Measurements from ENCODE around the gene FIGNL2. TPM values are rescaled to one million over a fixed set of nuclear protein-coding genes. Genes with fewer than 3 reads are reported as not detected.

Gene FIGNL2
- total RNA-seq, 1 experiment from 2014 or later = 0.27 TPM

DNA sequence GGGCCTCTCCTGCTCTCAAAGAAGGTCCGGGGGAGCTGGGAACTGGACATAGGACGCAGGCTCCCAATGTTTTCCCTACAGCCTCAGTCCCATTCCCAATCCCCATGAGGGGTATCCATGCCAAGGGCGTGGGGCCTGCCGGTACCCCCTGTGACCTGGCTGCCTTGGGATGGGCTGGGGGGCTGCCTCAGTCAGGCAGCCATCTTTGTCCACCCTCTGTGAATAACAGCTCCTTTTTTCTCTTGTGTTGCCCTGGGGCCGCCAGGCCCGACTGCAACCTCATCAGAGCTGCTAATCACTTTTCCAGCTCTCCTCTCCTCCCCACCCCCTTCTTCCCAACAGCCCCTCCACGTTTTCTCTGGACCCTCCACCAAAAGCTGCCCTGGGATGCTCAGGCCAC, 11.2 kb downstream of the FIGNL2 start:
- H3K79me2 ChIP-seq (ENCODE audit: insufficient read depth, low read length) = no peaks in the 10 kb centered on the region
- no peak overlapping the region for H3K9ac ChIP-seq (ENCODE audit: low read length)
- H4K20me1 ChIP-seq (ENCODE audit: insufficient read depth) = no peaks in the 10 kb centered on the region
- intact Hi-C loops (cut with micrococcal nuclease) = no loop called here
- H3K27me3 ChIP-seq (ENCODE audit: insufficient read depth, low read length) = peaks cover 17% of the 10 kb centered on the region; the same call in 1 of the 2 replicates
- ATAC-seq (no peak), DNase-seq (ENCODE audit: low read depth, low spot score) (no peak)
- no peaks in the 10 kb centered on the region for H3K9me3 ChIP-seq (ENCODE audit: control insufficient read depth in 1 of 2, insufficient read depth in 1 of 2, low read depth in 1 of 2, low read length in 2 of 2)
- H3K9me2 ChIP-seq (ENCODE audit: insufficient read depth) = no peaks in the 10 kb centered on the region
- CTCF ChIA-PET = interaction anchor here (3.0 kb wide), 1 partner anchor 13 kb away, joined by 12 read pairs; no protein-coding TSS in a partner anchor
- POLR2A ChIA-PET = no interaction called here
- H2AFZ ChIP-seq (ENCODE audit: low read depth, low read length, poor library complexity, severe bottlenecking) = no peak overlapping the region
- H3K27ac ChIP-seq (ENCODE audit: low read depth, low read length) = no peak overlapping the region
- H3K36me3 ChIP-seq (ENCODE audit: control insufficient read depth in 1 of 2, insufficient read depth in 2 of 2, low read length in 2 of 2) = no peaks in the 10 kb centered on the region
- H3K4me3 ChIP-seq (replicated peaks in 1 of 2; ENCODE audit: low read depth in 1 of 2, low read length in 2 of 2) = no peak overlapping the region
- peaks cover 0 to 9% of the 10 kb centered on the region in 2 experiments; a peak in 1 of 4 replicates for H3K4me1 ChIP-seq (ENCODE audit: control insufficient read depth in 1 of 2, insufficient read depth in 2 of 2, low read length in 2 of 2)
- no peak overlapping the region for H3K4me2 ChIP-seq (ENCODE audit: low read length)
- RAD21 ChIA-PET (ENCODE audit: low non-redundant PET in 1 of 2, low total read pairs in 2 of 2, uncharacterized antibody in 2 of 2, unreplicated experiment in 2 of 2) = no interaction called here
- TF ChIP-seq SIN3A (IDR thresholded peaks at IDR 0.05; ENCODE audit: low read depth) = no peak
- no peak for TF ChIP-seq SRF (IDR thresholded peaks at IDR 0.05; ENCODE audit: low read depth)
- TF ChIP-seq, protein P1, sequence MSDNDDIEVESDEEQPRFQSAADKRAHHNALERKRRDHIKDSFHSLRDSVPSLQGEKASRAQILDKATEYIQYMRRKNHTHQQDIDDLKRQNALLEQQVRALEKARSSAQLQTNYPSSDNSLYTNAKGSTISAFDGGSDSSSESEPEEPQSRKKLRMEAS (IDR thresholded peaks at IDR 0.05) = no peak
- TF ChIP-seq RAD21 (IDR thresholded peaks at IDR 0.05; ENCODE audit: low read depth) = no peak
- no peak for TF ChIP-seq TCF7L2 (IDR thresholded peaks at IDR 0.05; ENCODE audit: borderline replicate concordance, extremely low read depth, insufficient read depth, insufficient read length)
- TF ChIP-seq, protein P2, sequence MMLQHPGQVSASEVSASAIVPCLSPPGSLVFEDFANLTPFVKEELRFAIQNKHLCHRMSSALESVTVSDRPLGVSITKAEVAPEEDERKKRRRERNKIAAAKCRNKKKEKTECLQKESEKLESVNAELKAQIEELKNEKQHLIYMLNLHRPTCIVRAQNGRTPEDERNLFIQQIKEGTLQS (IDR thresholded peaks at IDR 0.05) = no peak
- TF ChIP-seq ELF1 (IDR thresholded peaks at IDR 0.05; ENCODE audit: borderline replicate concordance, low read depth) = no peak
- TF ChIP-seq CEBPB (IDR thresholded peaks at IDR 0.05; ENCODE audit: low read depth) = no peak
- no TSS peak for BruUV-seq (replicated peaks)

DNA sequence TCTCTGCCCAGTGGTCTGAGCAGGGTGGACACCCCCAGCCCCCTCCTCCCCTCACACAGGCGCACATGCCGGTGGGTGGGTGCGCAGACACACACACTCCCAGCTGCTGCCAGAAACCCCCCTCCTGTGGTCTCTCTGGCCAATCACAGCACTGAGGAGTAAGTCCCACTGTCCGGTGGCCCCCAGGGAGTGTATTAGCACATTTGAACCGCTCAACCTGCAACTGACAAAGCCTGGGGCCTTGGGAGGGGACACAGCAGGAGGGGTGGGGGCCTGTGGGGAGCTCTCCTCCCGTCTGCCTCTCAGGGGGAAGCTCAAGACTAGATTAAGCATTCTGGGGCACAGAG, 11.7 kb downstream of the FIGNL2 start:
- H3K9me3 ChIP-seq (ENCODE audit: control insufficient read depth in 1 of 2, insufficient read depth in 1 of 2, low read depth in 1 of 2, low read length in 2 of 2) = no peaks in the 10 kb centered on the region
- H3K36me3 ChIP-seq (ENCODE audit: control insufficient read depth in 1 of 2, insufficient read depth in 2 of 2, low read length in 2 of 2) = no peaks in the 10 kb centered on the region
- H3K4me1 ChIP-seq (ENCODE audit: control insufficient read depth in 1 of 2, insufficient read depth in 2 of 2, low read length in 2 of 2) = peaks cover 0 to 9% of the 10 kb centered on the region in 2 experiments; a peak in 1 of 4 replicates
- ChIA-PET RAD21 (ENCODE audit: low non-redundant PET in 1 of 2, low total read pairs in 2 of 2, uncharacterized antibody in 2 of 2, unreplicated experiment in 2 of 2) (no interaction called here), CTCF (interaction anchor here (3.0 kb wide), 1 partner anchor 13 kb away, joined by 12 read pairs; no protein-coding TSS in a partner anchor), POLR2A (no interaction called here)
- DNase-seq (ENCODE audit: low read depth, low spot score) (no peak), ATAC-seq (no peak)
- no peak overlapping the region for H3K4me3 ChIP-seq (replicated peaks in 1 of 2; ENCODE audit: low read depth in 1 of 2, low read length in 2 of 2)
- H2AFZ ChIP-seq (ENCODE audit: low read depth, low read length, poor library complexity, severe bottlenecking) = no peak overlapping the region
- H4K20me1 ChIP-seq (ENCODE audit: insufficient read depth) = no peaks in the 10 kb centered on the region
- intact Hi-C loops (cut with micrococcal nuclease) = no loop called here
- no TSS peak for BruUV-seq (replicated peaks)
- no peak overlapping the region for H3K4me2 ChIP-seq (ENCODE audit: low read length)
- H3K79me2 ChIP-seq (ENCODE audit: insufficient read depth, low read length) = no peaks in the 10 kb centered on the region
- H3K27ac ChIP-seq (ENCODE audit: low read depth, low read length) = no peak overlapping the region
- H3K9me2 ChIP-seq (ENCODE audit: insufficient read depth) = no peaks in the 10 kb centered on the region
- TF ChIP-seq RAD21 (IDR thresholded peaks at IDR 0.05; ENCODE audit: low read depth) (no peak), EZH2 (IDR thresholded peaks at IDR 0.05) (no peak), TCF7L2 (IDR thresholded peaks at IDR 0.05; ENCODE audit: borderline replicate concordance, extremely low read depth, insufficient read depth, insufficient read length) (no peak), POLR2AphosphoS5 (IDR thresholded peaks at IDR 0.05; ENCODE audit: low read depth, low read length) (no peak), ZFX (IDR thresholded peaks at IDR 0.05) (no peak), JUND (IDR thresholded peaks at IDR 0.05) (no peak)
- TF ChIP-seq, protein P3, sequence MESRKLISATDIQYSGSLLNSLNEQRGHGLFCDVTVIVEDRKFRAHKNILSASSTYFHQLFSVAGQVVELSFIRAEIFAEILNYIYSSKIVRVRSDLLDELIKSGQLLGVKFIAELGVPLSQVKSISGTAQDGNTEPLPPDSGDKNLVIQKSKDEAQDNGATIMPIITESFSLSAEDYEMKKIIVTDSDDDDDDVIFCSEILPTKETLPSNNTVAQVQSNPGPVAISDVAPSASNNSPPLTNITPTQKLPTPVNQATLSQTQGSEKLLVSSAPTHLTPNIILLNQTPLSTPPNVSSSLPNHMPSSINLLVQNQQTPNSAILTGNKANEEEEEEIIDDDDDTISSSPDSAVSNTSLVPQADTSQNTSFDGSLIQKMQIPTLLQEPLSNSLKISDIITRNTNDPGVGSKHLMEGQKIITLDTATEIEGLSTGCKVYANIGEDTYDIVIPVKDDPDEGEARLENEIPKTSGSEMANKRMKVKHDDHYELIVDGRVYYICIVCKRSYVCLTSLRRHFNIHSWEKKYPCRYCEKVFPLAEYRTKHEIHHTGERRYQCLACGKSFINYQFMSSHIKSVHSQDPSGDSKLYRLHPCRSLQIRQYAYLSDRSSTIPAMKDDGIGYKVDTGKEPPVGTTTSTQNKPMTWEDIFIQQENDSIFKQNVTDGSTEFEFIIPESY (IDR thresholded peaks at IDR 0.05; ENCODE audit: extremely low read depth, insufficient replicate concordance, low read length) = no peak
- H3K9ac ChIP-seq (ENCODE audit: low read length) = no peak overlapping the region
- peaks cover 20% of the 10 kb centered on the region; the same call in 1 of the 2 replicates for H3K27me3 ChIP-seq (ENCODE audit: insufficient read depth, low read length)
